Measurements from ENCODE around the gene SPATA12. TPM values are rescaled to one million over a fixed set of nuclear protein-coding genes. Genes with fewer than 3 reads are reported as not detected.

The SPATA12 gene
- total and polyA plus RNA-seq, 4 donors = not detected

DNA sequence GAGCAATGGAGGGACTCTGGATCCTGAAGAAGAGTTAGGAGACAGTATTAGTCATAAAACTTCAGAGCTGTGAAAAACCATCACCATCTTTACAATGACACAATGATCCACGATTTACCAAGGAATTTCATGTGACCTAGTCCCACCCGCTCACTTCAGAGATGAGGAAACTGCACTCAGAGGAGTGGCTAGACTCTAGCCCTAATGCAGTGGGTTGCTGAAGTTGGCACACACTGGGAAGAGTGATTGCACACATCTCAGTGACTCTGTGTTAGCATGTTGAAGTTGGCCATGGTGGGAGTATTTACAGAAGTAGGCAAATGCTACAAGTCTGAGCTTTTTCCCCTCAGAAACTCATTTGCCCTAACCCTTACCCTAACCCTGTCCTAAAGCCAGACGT is 35.2 kb upstream of the SPATA12 start:
- Histone ChIP-seq H3K36me3 (ENCODE audit: control insufficient read depth in 4 of 4, insufficient read depth in 3 of 4, low read depth in 1 of 4, low read length in 3 of 4) (no peaks in the 10 kb centered on the region), H3K9ac (ENCODE audit: low read depth in 1 of 2, low read length in 2 of 2) (no peak overlapping the region), H3K4me1 (ENCODE audit: control insufficient read depth in 4 of 4, insufficient read depth in 4 of 4, low read length in 3 of 4) (no peaks in the 10 kb centered on the region), H3K4me3 (ENCODE audit: low read depth in 1 of 3, low read length in 3 of 3) (no peak overlapping the region), H3K27me3 (ENCODE audit: control insufficient read depth in 4 of 4, insufficient read depth in 4 of 4, low read length in 3 of 4) (no peaks in the 10 kb centered on the region), H3K27ac (ENCODE audit: low read depth in 1 of 2, low read length in 2 of 2) (no peak overlapping the region), H3K9me3 (ENCODE audit: control insufficient read depth in 4 of 4, low read length in 3 of 4) (no peaks in the 10 kb centered on the region)
- DNase-seq (ENCODE audit: low spot score) = no peak
- WGBS = 71% methylated on average over 3 of the region's 3 CpGs
- no peak for TF ChIP-seq NR2F2 (IDR thresholded peaks at IDR 0.05)
- no peak for TF ChIP-seq RAD21 (IDR thresholded peaks at IDR 0.05)
- TF ChIP-seq, protein P1, sequence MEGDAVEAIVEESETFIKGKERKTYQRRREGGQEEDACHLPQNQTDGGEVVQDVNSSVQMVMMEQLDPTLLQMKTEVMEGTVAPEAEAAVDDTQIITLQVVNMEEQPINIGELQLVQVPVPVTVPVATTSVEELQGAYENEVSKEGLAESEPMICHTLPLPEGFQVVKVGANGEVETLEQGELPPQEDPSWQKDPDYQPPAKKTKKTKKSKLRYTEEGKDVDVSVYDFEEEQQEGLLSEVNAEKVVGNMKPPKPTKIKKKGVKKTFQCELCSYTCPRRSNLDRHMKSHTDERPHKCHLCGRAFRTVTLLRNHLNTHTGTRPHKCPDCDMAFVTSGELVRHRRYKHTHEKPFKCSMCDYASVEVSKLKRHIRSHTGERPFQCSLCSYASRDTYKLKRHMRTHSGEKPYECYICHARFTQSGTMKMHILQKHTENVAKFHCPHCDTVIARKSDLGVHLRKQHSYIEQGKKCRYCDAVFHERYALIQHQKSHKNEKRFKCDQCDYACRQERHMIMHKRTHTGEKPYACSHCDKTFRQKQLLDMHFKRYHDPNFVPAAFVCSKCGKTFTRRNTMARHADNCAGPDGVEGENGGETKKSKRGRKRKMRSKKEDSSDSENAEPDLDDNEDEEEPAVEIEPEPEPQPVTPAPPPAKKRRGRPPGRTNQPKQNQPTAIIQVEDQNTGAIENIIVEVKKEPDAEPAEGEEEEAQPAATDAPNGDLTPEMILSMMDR (IDR thresholded peaks at IDR 0.05; ENCODE audit: low read depth, low read length, missing input control) = no peak
- no peak for TF ChIP-seq YY1 (IDR thresholded peaks at IDR 0.05)
- no peak for TF ChIP-seq FOXA2 (IDR thresholded peaks at IDR 0.05)
- TF ChIP-seq FOXA1 (IDR thresholded peaks at IDR 0.05) = no peak
- TF ChIP-seq, protein P2, sequence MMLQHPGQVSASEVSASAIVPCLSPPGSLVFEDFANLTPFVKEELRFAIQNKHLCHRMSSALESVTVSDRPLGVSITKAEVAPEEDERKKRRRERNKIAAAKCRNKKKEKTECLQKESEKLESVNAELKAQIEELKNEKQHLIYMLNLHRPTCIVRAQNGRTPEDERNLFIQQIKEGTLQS (IDR thresholded peaks at IDR 0.05) = no peak
- no peak for TF ChIP-seq GABPA (IDR thresholded peaks at IDR 0.05 in 1 of 2, conservative IDR thresholded peaks at IDR 0.05 in 1 of 2)
- TF ChIP-seq, protein P3, sequence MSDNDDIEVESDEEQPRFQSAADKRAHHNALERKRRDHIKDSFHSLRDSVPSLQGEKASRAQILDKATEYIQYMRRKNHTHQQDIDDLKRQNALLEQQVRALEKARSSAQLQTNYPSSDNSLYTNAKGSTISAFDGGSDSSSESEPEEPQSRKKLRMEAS (IDR thresholded peaks at IDR 0.05) = no peak
- no peak for TF ChIP-seq ZBTB33 (IDR thresholded peaks at IDR 0.05)
- no peak for TF ChIP-seq HNF4A (conservative IDR thresholded peaks at IDR 0.05)
- no peak for TF ChIP-seq EGR1 (IDR thresholded peaks at IDR 0.05; ENCODE audit: low read depth in 2 of 2)
- TF ChIP-seq TAF1 (conservative IDR thresholded peaks at IDR 0.05) = no peak
- no peak for TF ChIP-seq REST (IDR thresholded peaks at IDR 0.05)

DNA sequence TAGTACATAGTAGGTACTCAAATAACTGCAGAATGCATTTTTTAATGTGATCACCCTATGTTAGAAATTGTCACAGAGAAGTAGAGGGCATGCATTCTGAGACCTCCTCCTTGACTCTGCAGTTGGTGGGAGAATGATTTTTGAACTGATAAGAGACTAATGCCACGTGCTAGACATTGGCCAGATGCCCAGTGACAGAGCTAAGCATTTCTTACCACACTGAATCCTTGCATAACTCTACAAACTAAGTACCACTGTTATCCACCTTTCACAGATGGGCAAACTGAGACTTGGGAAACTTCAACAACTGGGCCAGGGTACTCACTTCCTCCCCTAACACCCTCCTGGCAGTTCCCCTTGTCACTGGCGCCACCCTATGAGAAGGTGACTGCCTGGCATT is 33.5 kb upstream of the SPATA12 start:
- Histone ChIP-seq H3K27me3 (ENCODE audit: control insufficient read depth in 4 of 4, insufficient read depth in 4 of 4, low read length in 3 of 4) (no peaks in the 10 kb centered on the region), H3K27ac (ENCODE audit: low read depth in 1 of 2, low read length in 2 of 2) (no peak overlapping the region), H3K9me3 (ENCODE audit: control insufficient read depth in 4 of 4, low read length in 3 of 4) (no peaks in the 10 kb centered on the region), H3K4me1 (ENCODE audit: control insufficient read depth in 4 of 4, insufficient read depth in 4 of 4, low read length in 3 of 4) (no peaks in the 10 kb centered on the region), H3K36me3 (ENCODE audit: control insufficient read depth in 4 of 4, insufficient read depth in 3 of 4, low read depth in 1 of 4, low read length in 3 of 4) (no peaks in the 10 kb centered on the region), H3K4me3 (ENCODE audit: low read depth in 1 of 3, low read length in 3 of 3) (no peak overlapping the region), H3K9ac (ENCODE audit: low read depth in 1 of 2, low read length in 2 of 2) (no peak overlapping the region)
- no peak for DNase-seq (ENCODE audit: low spot score)
- 46% methylated on average over 2 of the region's 2 CpGs for WGBS
- TF ChIP-seq REST (IDR thresholded peaks at IDR 0.05) (no peak), JUND (IDR thresholded peaks at IDR 0.05) (no peak), GABPA (IDR thresholded peaks at IDR 0.05 in 1 of 2, conservative IDR thresholded peaks at IDR 0.05 in 1 of 2) (no peak), SP1 (IDR thresholded peaks at IDR 0.05) (no peak), HNF4G (IDR thresholded peaks at IDR 0.05) (no peak)
- TF ChIP-seq, protein P2 (IDR thresholded peaks at IDR 0.05) = no peak

All from liver (tissue), 9 donors.